VCaP (cell line): ENCODE measurements around the gene TBX6.

ENCODE experiments used
- H3K27ac ChIP-seq: fragments of 450-650 bp; 2 replicates; pipeline ENCODE4 v1.5.1; 2017
- TF ChIP-seq, protein P1 (sequence below): fragments of 450-650 bp; conservative IDR thresholded peaks from 2 replicates; pipeline ENCODE4 v1.5.1; 2017; ENCODE audit warnings: mild to moderate bottlenecking, moderate library complexity

Gene TBX6

DNA sequence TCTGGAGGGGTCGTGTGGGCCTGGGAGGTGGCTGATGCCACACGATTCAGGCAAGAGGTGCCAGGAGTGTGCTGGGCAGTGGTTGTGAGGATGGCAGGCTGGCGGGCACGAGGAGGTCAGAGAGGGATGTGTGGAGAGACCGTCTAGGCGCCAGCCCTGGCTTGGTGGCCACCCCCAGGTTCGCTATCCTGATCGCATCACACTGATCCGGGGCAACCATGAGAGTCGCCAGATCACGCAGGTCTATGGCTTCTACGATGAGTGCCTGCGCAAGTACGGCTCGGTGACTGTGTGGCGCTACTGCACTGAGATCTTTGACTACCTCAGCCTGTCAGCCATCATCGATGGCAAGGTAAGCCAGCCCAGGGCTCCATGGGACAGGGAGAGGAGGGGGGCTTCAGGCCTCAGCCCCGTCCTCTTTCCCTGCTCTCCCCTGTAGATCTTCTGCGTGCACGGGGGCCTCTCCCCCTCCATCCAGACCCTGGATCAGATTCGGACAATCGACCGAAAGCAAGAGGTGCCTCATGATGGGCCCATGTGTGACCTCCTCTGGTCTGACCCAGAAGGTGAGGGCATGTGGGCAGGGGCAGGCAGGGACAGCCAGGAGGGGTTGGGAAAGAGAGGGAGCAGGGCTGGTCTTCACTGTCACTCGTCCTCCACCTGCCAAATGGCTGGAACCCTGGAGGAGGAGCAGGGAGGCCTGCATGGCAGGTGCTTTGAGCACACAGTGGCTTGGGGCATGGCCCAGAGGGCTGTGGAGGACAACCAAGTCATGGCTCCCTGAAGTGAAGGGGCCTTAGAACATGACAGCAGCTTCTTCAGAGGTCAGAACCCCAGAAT, 8.3 kb downstream of the TBX6 start:
- H3K27ac ChIP-seq = no peak overlapping the region
- TF ChIP-seq, protein P1, sequence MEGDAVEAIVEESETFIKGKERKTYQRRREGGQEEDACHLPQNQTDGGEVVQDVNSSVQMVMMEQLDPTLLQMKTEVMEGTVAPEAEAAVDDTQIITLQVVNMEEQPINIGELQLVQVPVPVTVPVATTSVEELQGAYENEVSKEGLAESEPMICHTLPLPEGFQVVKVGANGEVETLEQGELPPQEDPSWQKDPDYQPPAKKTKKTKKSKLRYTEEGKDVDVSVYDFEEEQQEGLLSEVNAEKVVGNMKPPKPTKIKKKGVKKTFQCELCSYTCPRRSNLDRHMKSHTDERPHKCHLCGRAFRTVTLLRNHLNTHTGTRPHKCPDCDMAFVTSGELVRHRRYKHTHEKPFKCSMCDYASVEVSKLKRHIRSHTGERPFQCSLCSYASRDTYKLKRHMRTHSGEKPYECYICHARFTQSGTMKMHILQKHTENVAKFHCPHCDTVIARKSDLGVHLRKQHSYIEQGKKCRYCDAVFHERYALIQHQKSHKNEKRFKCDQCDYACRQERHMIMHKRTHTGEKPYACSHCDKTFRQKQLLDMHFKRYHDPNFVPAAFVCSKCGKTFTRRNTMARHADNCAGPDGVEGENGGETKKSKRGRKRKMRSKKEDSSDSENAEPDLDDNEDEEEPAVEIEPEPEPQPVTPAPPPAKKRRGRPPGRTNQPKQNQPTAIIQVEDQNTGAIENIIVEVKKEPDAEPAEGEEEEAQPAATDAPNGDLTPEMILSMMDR = no peak

DNA sequence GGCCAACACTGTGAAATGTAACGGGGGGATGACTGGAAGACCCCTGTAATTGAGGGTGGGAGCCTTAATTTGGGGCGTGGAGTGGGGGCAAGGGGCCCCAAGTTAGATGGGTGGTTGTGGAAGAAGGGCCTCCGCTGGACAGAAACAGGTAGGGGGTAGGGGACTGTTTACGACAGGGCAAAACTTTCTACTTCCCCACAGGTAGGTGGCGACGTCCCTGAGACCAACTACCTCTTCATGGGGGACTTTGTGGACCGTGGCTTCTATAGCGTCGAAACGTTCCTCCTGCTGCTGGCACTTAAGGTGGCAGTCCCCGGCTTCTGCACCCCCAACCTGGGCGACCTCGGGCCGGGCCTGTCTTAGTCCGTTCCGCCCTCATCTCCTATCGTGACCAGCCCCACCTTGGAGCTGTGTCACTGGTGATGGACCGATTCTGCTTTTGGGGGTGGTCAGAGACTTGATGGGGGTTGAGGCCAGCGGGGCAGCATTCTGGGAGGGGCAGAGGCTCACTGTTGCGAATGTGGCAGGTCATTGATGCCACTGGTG, 9.1 kb downstream of the TBX6 start:
- H3K27ac ChIP-seq = no peak overlapping the region
- TF ChIP-seq, protein P1 = peak; percentile 17; the same call in 1 of the 2 replicates

DNA sequence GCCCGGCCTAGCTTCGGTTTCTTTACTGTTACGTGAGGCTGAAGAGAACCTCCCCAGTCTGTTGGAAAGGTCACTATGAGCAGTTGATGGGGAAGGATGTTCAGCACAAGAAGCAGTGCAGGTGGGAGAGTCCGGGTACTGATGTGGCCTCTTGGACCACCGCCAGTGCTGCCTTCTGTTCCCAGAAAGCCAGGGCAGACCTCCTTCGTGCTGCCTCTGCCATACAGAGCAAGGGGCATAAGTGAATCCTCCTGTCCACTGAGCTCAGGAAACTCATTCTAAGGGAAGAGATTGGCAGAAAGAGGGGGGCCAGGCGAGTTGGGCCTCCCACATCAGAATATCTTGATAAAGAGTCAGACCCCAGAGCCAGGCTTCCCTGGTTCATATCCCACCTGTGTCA, 12.2 kb downstream of the TBX6 start:
- H3K27ac ChIP-seq = no peak overlapping the region
- TF ChIP-seq, protein P1 = no peak

DNA sequence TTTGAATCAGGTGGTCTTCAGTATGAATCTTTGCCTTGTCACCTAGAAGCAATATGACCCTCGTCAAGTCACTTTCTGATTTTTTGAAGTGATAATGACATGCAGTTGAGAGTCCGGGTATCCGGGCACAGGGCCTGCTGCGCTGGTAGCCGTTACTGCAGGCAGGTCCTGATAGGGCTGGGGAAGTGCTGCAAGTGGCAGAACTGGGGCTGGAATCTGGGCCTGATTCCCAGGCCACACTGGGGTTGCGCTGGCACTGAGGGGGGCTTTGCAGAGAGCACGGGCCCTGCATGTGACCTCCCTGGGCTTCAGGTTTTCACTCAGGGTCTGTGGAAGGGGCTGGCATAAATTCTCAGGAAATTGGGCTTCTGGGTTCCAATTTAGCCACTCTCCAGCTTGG, 13.0 kb downstream of the TBX6 start:
- TF ChIP-seq, protein P1 = no peak
- H3K27ac ChIP-seq = no peak overlapping the region

DNA sequence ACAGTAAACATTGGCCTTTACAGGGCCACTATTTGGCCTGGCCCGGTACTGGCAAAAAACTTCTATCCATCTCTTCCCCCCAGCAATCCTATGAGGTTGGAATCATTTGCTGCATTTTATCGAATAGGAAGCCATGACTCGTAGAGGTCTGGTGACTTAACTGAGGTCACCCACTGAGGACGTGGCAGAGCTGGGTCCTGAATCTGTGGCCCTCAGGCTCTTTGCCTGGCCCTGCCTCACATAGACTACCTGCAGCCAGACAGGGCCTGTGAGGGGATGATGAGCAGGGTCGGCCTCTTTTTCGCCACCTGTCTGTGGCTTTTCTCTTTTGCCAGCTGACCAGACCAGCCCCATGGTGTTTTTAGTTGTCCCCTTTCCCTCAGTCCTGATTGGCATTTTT, 14.1 kb downstream of the TBX6 start:
- no peak overlapping the region; the same call in 1 of the 2 replicates for H3K27ac ChIP-seq
- TF ChIP-seq, protein P1 = no peak

DNA sequence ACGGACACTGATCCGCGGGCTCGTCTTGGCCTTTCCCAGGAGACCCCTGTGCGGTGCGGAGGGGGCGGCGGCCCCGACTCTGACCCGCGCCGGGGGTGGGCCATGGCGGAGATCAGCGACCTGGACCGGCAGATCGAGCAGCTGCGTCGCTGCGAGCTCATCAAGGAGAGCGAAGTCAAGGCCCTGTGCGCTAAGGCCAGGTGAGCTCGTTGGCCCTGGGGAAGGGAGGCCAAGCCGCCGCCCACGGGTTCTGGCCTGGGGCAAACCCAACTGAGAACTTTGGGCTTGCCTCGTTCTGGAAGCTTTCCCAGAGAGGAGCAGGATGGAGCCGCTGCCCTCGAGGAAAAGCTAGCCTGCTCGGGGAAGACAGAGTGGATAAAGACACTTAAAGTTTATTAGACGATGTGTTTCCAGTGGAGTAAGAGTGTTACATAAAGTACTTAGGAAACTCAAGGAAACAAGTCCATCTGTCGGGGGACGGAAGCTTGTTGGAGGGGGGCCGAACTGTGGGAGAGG, 15.4 kb downstream of the TBX6 start:
- H3K27ac ChIP-seq = peak overlapping the region; percentile 72

More for the DNA sequence above, 15.4 kb downstream of the TBX6 start:
- TF ChIP-seq, protein P1 = no peak
